Smooth muscle cell of the pulmonary artery (primary cell): Measurements from ENCODE around the gene DPYD. TPM values are rescaled to one million over a fixed set of nuclear protein-coding genes. Genes with fewer than 3 reads are reported as not detected.

Experiments
- total RNA-seq: library from RNA; depleted of rRNA; stranded (reverse); fragments of >200 nt; gene quantifications from 2 replicates; pipeline ENCODE4 v1.2.3, GENCODE V29; 2014

Gene DPYD
- 81.3 and 125 TPM in 2 replicates for total RNA-seq

DNA sequence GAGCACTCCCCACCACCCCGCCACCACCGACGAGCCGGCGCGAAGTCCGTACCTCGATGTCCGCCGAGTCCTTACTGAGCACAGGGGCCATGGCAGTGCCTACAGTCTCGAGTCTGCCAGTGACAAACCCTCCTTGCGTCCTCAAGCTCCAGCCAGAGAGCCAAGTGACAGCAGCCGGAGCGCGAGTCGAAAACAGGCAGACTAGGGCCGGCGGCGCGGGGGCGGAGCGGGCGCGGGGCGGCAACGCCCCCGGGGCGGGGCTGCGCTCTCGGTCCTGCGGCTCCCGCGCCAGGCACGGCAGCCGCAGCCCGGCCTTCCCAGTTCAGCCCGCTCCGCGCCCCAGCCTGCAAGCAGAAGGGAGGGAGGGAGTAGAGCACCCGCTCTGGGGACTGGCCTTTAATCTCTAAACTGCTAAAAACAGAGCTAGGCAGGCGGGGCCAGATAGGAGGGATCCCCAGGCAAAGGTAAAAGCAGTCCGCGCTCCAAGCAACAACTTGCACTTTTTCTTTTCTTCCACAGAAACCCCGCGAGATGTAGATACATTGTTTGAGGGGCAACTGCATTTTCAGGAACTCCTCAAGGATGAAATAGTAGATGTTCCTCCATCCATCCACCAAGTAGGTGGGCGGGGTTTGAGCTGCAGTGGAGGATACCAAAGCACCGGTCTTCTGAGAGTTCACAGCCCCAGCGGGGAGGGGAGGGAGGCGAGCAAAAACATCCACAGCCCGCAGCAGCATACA, at the start of gene DPYD:
DPYD (minus strand) TSS at position 203 of the 740 bp plus-strand sequence; CDS start at position 91, 112 bp downstream.

